RCC 7860 (cell line): ENCODE measurements around the gene ORC1.
"Not testable (repeated sequence)": the region's sequence is repeated elsewhere in the genome, so short reads cannot be mapped to it uniquely, and the experiment has no call there.

ENCODE experiments used
- DNase-seq: peaks from one replicate; pipeline ENCODE4 v3.0.0-alpha.2; 2015; ENCODE audit warnings: low spot score
- FAIRE-seq: peaks from 2 replicates; lab custom pipeline; 2012; peaks lifted over from hg19 to GRCh38; lab: Jason Lieb, UNC

The ORC1 gene

DNA sequence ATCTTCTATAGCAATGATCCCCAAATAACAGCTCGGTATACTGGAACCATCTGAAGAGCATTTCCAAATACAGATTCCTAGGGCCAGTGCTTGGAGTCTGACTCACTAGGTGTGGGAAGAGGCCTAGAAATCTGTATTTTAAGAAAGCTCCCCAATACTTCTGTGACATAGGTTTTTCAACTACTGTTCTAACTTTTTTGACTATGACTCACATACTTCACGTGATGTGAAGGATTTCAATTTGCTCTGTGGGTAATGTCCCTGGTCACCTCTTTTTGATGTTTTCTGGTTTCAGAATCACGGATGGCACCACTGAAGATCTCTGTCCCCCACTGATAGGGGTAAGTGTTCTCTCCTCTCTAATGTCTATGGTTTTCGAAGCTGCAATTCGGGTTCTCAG lies 11.0 kb downstream of the ORC1 start:
- FAIRE-seq (no peak), DNase-seq (no peak)

DNA sequence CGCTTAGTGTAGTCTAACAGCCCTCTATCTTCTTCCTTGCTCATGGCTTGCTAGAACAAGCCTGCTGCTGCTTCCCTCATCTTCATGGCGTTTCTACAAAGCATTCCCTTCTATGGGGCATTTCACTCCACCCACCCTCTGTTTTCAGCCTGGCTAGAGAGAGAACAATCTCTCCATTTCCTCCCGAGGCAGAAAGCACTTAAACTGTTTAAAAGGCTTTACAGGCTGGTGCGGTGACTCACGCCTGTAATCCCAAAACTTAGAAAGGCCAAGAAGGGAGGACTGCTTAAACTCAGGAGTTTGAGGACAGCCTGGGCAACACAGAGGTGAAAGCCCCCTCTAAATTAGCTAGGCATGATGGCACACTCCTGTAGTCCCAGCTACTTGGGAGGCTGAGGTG lies 17.8 kb downstream of the ORC1 start:
- FAIRE-seq (no peak), DNase-seq (no peak)

DNA sequence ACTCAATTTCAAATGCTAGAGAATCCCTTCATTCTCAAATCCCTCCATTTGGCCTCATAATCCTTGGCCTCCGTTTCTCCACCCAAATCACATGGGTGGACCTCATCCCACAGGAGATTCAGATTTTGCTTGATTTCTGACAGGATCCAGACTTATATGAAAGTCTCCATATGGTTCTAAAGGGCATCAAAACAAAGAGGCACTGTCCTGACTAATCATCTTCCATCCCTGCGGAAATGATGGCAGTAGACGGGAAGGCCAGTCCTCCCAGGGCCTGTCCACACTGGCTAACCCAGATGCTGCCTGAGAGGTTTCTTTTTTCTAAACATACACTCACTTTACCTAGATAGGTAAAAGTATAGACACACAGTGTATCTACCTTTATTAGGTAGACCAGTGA lies 18.8 kb downstream of the ORC1 start:
- FAIRE-seq (no peak), DNase-seq (no peak)

DNA sequence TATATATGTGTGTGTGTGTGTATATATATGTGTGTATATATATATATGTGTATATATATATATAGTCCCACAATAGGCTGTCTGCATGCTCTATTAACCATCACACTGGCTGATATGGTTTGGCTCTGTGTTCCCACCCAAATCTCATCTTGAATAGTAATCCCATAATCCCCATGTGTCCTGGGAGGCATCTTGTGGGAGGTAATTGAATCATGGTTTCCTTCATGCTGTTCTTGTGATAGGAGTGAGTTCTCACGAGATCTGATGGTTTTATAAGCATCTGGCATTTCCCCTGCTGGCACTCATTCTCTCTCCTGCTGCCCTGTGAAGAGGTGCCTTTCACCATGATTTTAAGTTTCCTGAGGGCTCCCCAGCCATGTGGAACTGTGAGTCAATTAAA lies 34.4 kb downstream of the ORC1 start:
- FAIRE-seq, DNase-seq: not testable (repeated sequence)

DNA sequence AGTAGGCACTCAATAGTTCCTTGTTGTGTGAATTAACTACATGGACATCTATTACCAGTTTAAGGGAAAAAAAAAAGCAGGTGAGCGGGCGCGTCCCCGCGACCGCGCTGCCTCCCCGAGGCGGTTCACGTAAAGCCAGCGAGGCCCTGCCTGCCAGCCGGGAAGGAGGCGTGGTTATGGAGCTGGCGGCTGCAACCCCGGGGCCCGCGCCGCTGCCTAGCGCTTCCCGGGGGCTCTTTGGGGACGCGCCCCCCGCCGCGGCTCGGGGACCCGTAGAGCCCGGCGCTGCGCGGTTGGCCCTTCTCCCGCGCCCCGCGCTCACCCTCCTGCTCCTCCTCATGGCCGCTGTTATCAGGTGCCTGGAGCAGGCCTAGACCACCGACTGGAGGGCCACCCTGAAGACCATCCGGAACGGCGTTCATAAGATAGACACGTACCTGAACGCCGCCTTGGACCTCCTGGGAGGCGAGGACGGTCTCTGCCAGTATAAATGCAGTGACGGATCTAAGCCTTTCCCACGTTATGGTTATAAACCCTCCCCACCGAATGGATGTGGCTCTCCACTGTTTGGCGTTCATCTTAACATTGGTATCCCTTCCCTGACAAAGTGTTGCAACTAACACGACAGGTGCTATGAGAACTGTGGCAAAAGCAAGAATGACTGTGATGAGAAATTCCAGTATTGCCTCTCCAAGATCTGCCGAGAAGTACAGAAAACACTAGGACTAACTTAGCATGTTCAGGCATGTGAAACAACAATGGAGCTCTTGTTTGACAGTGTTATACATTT lies 35.6 kb downstream of the ORC1 start:
- FAIRE-seq (no peak), DNase-seq (no peak)

DNA sequence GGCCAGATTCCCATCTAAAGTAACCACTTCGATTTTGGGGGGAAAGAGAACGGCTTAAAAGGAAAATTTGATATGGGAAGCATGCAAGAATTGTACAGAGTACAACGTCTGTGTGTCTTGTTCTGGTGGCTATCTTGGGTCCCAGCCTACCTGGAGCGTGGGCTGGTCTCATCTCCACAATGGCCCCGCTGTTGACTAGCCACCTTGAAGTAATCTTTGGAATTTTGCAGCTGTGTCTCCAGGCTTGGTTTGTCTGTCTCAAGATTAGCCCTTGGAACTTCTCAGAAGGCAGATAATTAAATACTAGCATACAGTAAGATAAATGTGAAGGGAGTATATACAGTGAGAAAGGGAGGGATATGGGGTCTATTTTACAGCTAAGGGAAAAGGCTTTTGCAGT lies 37.0 kb downstream of the ORC1 start:
- DNase-seq = no peak
- FAIRE-seq = no peak

DNA sequence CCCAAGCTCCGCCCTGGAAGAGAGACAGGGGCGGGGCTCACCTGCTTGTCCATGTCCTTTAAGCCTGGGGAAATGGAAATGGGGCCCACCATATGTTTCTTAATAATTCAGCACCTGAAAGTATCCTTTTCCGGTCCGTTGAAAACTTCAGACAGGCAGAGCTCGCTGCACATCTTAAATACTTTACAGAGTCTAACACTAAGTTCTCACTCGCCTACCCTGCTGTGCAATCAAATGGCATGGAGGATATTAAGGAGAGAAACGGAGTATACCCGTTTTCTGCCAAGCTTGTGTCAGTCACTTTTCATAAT lies 37.8 kb downstream of the ORC1 start:
- no peak for DNase-seq
- no peak for FAIRE-seq

DNA sequence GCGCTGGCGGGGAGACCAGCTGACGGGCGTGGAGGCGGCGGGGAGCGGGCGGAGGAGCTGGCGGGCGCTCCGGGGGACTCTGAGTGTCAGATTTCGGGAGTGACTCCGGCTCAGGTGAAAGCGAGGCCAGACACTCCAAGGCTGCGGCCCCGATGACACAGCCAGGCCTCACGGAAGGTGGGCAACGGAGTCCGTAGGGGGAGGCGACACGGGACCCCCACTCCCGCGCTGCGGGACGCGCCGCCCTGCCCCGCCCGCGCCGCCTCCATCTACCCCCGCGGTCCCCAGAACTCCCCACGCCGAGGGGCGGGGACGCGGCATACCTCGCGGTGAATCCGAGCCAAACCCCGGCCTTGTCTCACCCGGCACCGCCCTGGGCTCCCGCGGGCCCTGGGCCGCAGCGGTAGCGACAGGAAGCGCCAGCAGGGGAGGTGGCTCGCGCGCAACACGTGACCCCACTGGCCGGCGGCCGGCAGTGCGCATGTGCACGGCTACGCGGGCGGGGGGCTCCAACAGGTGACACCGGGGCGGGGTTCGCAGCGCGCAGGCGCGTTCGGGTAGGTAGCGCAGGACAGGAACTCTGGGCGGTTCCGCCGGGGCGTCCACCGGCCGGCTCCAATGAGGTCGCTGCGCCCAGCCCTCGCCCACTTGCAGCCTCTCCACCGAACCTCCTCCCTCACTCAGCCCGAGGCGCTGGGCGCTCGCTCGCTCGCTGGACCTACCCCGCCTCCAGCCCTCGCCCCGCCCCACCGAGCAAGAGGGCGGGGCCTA lies 38.3 kb downstream of the ORC1 start, which contains the start of gene CC2D1B:
CC2D1B (minus strand) TSS at position 460 of the 771 bp plus-strand sequence. CDS start 1,585 bp downstream, outside the sequence.
- FAIRE-seq (peak; percentile 76), DNase-seq (peak; percentile 96)

DNA sequence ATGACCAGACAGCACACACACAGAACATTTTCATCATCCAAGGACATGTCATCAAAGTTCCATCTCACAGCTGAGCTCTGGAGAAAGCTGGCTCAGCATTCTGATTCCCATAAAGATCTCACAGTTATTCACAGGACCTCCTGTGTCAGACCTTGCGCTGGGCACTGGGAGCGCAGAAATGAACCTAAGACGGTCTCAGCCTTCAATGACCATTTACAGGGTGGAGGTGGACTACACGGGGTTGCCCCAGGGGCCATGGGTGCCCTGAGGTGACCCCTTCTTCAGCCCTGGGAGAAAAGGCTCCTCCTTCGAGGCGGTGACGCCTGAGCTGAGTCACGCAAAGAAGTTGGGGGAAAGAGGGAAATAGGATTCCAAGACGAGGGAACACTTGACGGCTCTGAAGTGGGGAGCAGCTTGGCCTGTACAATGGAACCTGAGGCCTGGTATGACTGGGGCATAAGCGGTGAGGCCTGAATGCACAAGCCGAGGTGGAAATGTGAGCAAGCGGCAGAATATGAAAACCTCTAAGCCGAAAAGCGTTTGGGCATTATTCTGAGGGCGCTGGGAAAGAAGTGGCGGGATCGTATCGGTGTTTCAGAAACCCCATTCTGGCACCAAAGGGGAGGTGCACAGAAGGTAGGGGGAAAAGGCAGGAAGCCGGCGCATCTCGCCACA lies 39.0 kb downstream of the ORC1 start:
- FAIRE-seq (no peak), DNase-seq (peak; percentile 41)

DNA sequence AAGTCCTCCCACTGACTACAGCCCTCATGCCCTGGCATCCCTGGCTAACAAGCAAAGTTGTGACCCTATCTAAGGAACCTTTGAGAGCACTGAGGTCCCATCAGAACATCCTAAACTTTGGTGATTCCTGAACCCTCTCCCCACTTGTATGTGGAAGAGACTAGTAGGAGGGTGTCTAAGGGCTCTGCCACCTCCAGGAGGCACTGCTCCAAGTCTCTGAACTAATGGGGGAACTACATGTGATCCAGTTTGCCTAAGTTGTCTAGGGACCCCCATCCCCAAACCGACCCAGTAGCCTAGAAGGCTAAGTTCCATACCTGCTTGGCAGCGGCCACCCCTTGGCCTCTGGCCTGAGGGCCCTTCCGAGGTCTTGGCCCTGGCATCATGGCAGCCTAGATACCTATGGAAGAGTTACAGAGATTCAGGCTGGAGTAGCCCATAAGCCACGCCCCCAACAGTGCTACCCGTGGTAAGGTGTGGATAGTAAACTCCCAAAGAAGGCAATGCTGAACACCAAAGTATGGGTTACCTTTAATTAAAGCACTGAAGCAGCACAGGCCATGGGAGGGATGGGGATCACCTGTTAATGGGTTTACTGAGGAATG lies 39.9 kb downstream of the ORC1 start:
- DNase-seq (no peak), FAIRE-seq (no peak)

DNA sequence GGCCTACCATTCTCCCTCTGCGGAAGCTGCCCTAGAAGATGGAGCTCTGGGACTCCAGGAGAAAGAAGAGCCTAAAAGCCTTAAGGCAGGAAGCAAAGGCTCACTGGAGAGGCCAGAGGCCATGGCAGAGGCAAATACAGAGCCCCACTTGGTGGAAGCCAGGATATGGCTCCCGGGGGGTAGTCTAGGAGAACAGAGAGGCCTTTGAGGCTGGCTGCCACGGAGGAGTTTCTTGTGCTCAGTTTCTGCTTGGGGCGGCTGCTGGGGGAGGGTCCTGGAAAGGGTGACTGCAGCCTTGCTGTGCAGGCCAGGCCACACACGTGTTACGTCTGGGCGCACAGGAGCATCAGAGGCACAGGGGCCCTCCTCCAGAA lies 43.6 kb downstream of the ORC1 start:
- FAIRE-seq (no peak), DNase-seq (no peak)

DNA sequence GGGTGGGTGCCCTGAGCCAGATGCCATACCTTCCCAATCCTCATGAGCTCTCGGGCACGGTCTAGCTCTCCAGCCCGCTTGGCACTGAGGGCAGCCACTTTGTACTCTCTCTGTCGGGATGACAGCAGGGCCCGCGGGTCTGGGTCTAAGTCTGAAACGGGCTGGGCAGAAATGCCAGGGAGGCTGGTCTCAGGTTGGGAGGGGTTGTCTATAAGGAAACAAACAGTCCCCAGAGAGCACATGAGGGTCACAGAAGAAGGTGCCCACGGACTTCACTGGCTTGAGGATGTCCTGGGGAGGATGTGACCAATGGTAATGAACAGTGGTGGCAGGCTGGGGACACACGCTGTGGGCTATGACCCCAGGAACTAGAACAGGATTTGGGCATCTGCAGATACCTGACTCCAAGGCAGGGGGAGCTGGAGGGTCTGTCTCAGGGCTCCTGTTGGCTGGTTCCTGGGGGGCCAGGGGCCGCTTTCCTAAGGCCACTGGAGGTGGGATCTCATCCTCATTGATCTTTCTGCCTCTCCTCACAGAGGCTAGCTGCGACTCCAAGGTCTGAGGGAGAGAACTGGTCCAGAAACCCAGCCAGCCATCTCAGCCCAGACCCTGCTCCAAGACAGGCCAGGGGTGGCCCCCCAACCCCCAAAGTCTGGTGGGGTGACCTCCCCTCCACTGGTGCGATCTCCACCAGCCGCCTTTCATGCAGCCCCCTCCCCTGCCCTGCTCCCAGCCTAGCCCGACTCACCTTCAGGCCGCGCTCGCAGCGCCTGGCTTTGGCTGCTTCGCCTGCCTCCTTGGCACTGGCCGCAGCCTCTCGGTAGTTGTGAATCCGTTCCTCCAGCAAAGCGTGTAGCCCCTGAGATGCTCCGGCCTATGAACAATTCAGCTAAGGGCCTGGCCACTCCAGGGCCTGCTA lies 44.3 kb downstream of the ORC1 start:
- DNase-seq = no peak
- no peak for FAIRE-seq

DNA sequence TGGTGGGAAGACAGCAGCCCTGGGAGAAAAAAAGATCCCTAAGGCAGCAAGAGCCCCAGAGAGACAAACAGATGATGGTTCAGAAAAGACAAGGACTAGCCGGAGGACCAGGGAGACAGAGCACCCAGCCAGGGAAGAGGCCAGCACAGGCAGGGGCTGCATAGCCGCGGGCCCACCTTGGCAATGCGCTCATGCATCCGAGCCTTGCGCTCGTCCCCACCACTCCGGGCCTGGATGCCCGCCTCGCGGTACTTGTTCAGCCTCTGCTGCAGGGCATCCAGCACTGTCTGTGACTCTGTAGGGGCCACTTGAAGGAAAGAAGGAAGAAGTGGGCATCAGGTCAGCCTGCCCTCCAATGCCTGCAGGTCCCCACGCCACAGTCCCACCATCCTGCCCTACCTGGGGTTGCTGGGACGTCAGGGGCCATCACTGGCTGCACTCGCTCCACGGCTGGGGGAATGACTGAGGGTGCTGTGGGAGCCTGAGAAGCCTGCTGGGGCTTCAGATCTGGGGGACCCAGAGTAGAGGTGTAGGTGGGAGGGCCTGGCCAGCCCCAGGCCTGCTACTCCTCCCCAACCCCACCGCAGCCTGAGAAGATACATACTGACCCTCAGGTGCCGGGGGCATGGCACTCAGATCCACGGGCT lies 45.2 kb downstream of the ORC1 start:
- no peak for FAIRE-seq
- DNase-seq = no peak

DNA sequence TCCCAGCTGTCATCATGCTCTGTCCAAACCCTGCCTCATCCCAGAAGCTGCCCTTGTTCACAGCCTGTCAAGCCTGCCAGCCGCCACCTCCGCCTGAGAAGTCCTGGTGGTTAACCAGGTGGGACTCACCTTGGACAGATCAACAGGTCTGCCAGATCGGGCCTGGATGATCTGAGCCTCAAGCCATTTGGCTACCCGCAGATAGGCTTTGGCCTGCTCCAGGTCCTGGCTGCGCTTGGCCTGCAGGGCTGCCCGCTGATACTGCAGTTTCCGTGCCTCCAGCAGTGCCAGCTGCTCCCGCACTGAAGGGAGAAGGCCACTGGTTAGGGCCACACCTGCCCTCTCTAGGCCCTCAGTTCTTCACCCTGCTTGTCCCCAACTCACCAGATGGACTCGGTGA lies 46.8 kb downstream of the ORC1 start:
- DNase-seq (no peak), FAIRE-seq (no peak)

DNA sequence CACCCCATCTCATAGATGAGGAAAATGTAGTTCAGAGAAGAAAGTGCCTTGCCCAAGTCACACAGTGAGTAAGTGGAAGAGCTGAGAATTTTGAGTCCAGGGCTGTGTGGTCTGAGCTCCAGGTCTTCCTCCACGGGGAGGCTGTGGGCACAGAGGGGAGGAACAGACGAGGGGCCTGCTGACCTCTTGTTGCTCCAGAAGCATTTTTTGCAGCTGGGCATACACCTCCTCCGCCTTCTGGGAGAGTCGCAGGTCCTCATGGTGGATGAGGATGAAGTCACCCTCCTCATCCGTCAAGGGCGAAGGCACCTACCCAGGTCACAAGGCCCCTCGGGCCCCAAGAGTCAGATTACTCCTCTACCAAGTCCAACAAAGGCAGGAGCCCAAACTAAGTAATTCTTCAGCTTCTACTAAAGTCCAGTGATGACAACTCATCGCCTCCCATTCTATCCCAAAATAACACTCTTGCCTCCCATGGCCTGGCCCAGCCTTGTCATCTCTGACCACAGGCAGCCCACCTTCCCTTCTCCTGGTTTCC lies 47.3 kb downstream of the ORC1 start:
- FAIRE-seq = no peak
- DNase-seq = no peak

DNA sequence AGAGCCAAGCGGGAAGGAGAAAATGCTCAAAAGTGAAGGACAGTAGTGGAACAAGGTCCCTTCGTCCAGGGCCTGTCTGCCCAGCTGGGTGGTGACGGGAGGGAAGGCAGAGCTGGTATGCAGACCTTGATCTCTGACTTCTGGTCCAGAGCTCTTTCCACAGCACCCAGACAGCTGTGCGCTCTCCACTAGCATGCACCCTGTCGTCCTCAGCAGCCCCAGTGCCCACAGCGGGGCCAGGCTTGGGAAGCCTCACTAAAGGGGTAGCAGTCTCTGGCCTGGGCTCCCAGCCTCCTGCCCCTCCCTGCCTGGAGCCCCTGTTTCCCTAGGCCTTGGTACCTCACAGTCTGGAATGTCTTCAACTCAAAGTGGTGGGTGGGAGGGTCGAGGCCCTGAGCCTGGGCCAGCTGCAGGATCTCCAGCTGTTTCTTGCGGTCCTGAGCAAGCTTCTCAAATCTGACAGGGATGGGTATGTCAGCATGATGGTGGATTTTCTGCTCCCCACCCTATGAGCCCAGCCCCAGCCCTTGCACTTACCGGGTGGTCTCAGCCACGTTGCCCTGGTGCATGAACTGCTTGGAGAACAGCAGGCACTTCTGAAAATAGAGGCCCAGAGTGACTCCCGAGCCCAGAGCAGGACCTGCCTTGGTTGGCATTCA lies 48.2 kb downstream of the ORC1 start:
- no peak for FAIRE-seq
- no peak for DNase-seq

DNA sequence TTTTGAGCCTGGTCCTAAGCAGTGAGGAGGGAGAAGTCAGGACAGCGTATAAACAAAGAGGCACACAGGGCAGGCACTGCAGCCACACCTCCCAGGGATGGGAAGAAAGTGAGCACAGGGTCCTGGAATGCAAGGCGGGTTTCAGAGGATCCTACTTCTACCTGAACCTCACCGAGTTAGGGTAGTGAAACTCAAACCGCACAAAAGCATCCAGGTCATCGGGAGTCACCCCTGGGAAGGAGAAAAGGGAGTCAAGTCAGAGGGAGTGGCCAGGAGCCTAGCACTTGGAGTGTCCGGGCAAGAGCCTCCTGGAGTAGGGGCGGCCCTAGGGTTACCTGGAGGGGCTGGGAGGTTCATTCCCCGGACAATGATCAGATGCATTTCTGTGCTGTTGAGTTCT lies 48.8 kb downstream of the ORC1 start:
- FAIRE-seq = no peak
- no peak for DNase-seq

DNA sequence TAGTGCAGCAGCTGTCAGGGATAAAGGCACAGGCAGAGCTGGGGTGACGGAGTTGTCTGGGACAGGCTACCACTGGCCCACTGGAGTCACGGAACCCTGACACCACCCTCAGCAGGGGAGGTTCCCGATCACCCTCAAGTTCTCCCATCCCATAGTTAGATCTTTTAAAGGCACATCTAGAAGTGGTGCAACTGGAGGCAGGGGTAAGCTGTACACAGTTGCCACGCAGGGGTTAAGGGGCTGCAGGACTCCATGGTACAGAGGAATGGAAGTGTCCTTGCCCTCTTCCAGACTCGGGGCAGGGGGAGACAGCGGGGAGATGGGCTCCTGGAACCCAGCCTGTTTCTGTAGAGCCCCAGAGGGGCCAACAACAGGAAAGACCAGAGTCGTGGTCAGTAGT lies 51.5 kb downstream of the ORC1 start:
- FAIRE-seq = no peak
- DNase-seq = no peak

DNA sequence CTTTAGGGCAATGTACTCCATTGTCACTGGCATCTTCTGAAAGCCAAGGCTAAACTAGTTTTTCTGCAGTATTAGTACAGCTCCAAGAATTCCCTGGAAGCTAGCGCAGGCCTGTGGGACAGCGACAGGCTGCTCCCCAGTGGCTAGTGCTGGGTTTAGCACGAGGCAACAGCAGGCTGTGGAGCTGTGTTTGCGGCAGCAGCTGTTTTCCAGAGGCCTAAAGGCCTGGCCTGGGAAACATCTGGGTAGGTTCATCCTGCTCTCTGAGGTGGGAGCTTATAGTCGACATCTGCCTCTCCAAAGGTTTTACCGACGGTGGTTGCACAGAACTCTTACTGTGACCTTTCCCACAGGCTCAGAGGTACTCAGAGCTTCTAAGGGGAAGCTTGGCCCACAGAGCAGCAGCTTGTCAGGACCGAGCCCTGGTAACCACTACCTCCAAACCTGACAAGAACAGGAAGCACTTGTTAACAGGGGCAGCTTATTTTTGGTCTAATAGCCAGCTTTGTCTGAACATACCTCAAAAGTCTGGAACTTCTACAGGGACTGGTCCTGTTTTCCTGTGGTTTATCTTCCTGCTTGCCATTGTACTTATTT lies 55.4 kb downstream of the ORC1 start:
- no peak for DNase-seq

More for the DNA sequence above, 55.4 kb downstream of the ORC1 start:
- FAIRE-seq = no peak
